GM23338 (cell line): ENCODE measurements around the gene EGF. TPM values are rescaled to one million over a fixed set of nuclear protein-coding genes. Genes with fewer than 3 reads are reported as not detected.

Source experiments
- ATAC-seq: fragments of 200-7000 bp; cut with Tn5 transposase; 3 replicates; pipeline ENCODE4 v1.9.1; 2020
- DNase-seq: peaks from one replicate; pipeline ENCODE4 v3.0.0-alpha.2; 2015; ENCODE audit warnings: low spot score
- H2AFZ ChIP-seq: fragments of 200-600 bp; sonication (generic); 2 replicates; pipeline ENCODE4 v1.8.0; 2016; ENCODE audit warnings: antibody characterized with exemption, mild to moderate bottlenecking, moderate library complexity
- H3F3A ChIP-seq: fragments of 200-600 bp; sonication (generic); replicated peaks from 2 replicates; pipeline ENCODE4 v1.8.0; 2017; ENCODE audit warnings: antibody characterized with exemption, mixed run types, low read depth
- H3K27ac ChIP-seq: fragments of 200-600 bp; sonication (generic); 2 replicates; pipeline ENCODE4 v1.6.1; 2016; ENCODE audit warnings: low read depth
- H3K27me3 ChIP-seq: fragments of 200-600 bp; sonication (generic); 2 replicates; pipeline ENCODE4 v1.8.0; 2016; ENCODE audit warnings: mild to moderate bottlenecking, mixed run types, moderate library complexity; ENCODE audit not compliant: insufficient read depth
- H3K36me3 ChIP-seq: fragments of 200-600 bp; sonication (generic); 2 replicates; pipeline ENCODE4 v1.8.0; 2016; ENCODE audit warnings: mild to moderate bottlenecking; ENCODE audit not compliant: insufficient read depth
- H3K4me1 ChIP-seq: fragments of 200-600 bp; sonication (generic); 2 replicates; pipeline ENCODE4 v1.8.0; 2016; ENCODE audit warnings: mild to moderate bottlenecking, moderate library complexity; ENCODE audit not compliant: insufficient read depth
- H3K4me2 ChIP-seq: fragments of 200-600 bp; sonication (generic); 2 replicates; pipeline ENCODE4 v1.7.1; 2017; ENCODE audit warnings: mixed run types
- H3K4me3 ChIP-seq: fragments of 200-600 bp; sonication (generic); 2 replicates; pipeline ENCODE4 v1.6.1; 2016; ENCODE audit warnings: mixed run types
- H3K79me2 ChIP-seq: fragments of 200-600 bp; sonication (generic); replicated peaks from 2 replicates; pipeline ENCODE4 v1.8.0; 2017; ENCODE audit warnings: mild to moderate bottlenecking; ENCODE audit not compliant: insufficient read depth
- H3K9me2 ChIP-seq: fragments of 200-600 bp; sonication (generic); 2 replicates; pipeline ENCODE4 v1.8.0; 2017; ENCODE audit not compliant: insufficient read depth
- H4K20me1 ChIP-seq: fragments of 200-600 bp; sonication (generic); replicated peaks from 2 replicates; pipeline ENCODE4 v1.8.0; 2017; ENCODE audit warnings: mild to moderate bottlenecking; ENCODE audit not compliant: insufficient read depth
- H3K27ac Mint-ChIP-seq: 2 replicates; pipeline ENCODE4 v1.8.0; 2020; ENCODE audit warnings: inconsistent platforms, mild to moderate bottlenecking, moderate library complexity, mixed read lengths
- H3K27me3 Mint-ChIP-seq: 3 replicates; pipeline ENCODE4 v1.8.0; 2022; ENCODE audit warnings: low read depth, mild to moderate bottlenecking, moderate library complexity, mixed read lengths, inconsistent platforms; ENCODE audit not compliant: insufficient read depth, poor library complexity
- H3K36me3 Mint-ChIP-seq: 3 replicates; pipeline ENCODE4 v1.8.0; 2021; ENCODE audit warnings: low read depth, mild to moderate bottlenecking, inconsistent platforms, moderate library complexity, mixed read lengths
- H3K4me1 Mint-ChIP-seq: 3 replicates; pipeline ENCODE4 v1.8.0; 2020; ENCODE audit warnings: mild to moderate bottlenecking, inconsistent platforms, mixed read lengths
- H3K4me3 Mint-ChIP-seq: 3 replicates; pipeline ENCODE4 v1.8.0; 2021; ENCODE audit warnings: moderate library complexity, mild to moderate bottlenecking, inconsistent platforms, mixed read lengths
- H3K9me3 Mint-ChIP-seq: 3 replicates; pipeline ENCODE4 v1.8.0; 2020; ENCODE audit warnings: moderate library complexity, mild to moderate bottlenecking, inconsistent platforms, mixed read lengths
- CREB1 ChIP-seq: fragments of 250-450 bp; sonication (Bioruptor Pico); IDR thresholded peaks from 2 replicates; pipeline ENCODE4 v1.5.0; 2020; ENCODE audit warnings: low read depth, mild to moderate bottlenecking, moderate library complexity
- ETS1 ChIP-seq: IDR thresholded peaks from 2 replicates; pipeline ENCODE4 v1.6.1; 2016; ENCODE audit warnings: antibody characterized with exemption
- EZH2 ChIP-seq: fragments of 200-600 bp; sonication (generic); IDR thresholded peaks from one replicate; pipeline ENCODE4 v1.8.0; 2017; ENCODE audit warnings: antibody characterized with exemption, mild to moderate bottlenecking, low read depth; ENCODE audit not compliant: unreplicated experiment
- EZH2phosphoT487 ChIP-seq: fragments of 200-600 bp; sonication (generic); IDR thresholded peaks from one replicate; pipeline ENCODE4 v1.8.1; 2018; ENCODE audit warnings: antibody characterized with exemption; ENCODE audit not compliant: unreplicated experiment
- JUNB ChIP-seq: IDR thresholded peaks from one replicate; pipeline ENCODE4 v1.6.1; 2016; ENCODE audit warnings: antibody characterized with exemption; ENCODE audit not compliant: unreplicated experiment
- NANOG ChIP-seq: IDR thresholded peaks from 2 replicates; pipeline ENCODE4 v1.6.1; 2016; ENCODE audit warnings: antibody characterized with exemption, borderline replicate concordance
- POLR2AphosphoS5 ChIP-seq: IDR thresholded peaks from 2 replicates; pipeline ENCODE4 v1.6.1; 2016; ENCODE audit warnings: antibody characterized with exemption, low read depth
- STAT1 ChIP-seq: IDR thresholded peaks from one replicate; pipeline ENCODE4 v1.6.1; 2016; ENCODE audit warnings: antibody characterized with exemption; ENCODE audit not compliant: unreplicated experiment
- polyA plus RNA-seq: library from polyadenylated mRNA; unstranded; fragments of >200 nt; fragmentation: Nextera tagmentation; extraction: Ambion mirVana; gene quantifications from 2 replicates; pipeline ENCODE4 v1.2.1, GENCODE V29; 2016
- total RNA-seq: library from RNA; depleted of rRNA; stranded (reverse); fragments of >200 nt; shearing (Covaris generic); gene quantifications from 2 replicates; pipeline ENCODE4 v1.2.3, GENCODE V29; 2014
- TF ChIP-seq, protein P1 (sequence below): fragments of 250-450 bp; sonication (Bioruptor Pico); IDR thresholded peaks from 2 replicates; pipeline ENCODE4 v1.5.0; 2020; ENCODE audit warnings: mild to moderate bottlenecking, moderate library complexity

Gene EGF
- total and polyA plus RNA-seq, 2 experiments from 2014 or later: 1.4 to 3.0 TPM

GRCh38 chr4:109877400-109877799, 35.3 kb upstream of the EGF start:
- Mint-ChIP-seq H3K27ac (no peak overlapping the region), H3K4me3 (no peak overlapping the region), H3K27me3 (peaks cover 4% of the 10 kb centered on the region), H3K4me1 (no peaks in the 10 kb centered on the region; the same call in 2 of the 3 replicates), H3K9me3 (no peaks in the 10 kb centered on the region; the same call in 2 of the 3 replicates), H3K36me3 (no peaks in the 10 kb centered on the region)
- Histone ChIP-seq H3K27ac (no peak overlapping the region), H3K4me1 (no peaks in the 10 kb centered on the region), H3K79me2 (no peaks in the 10 kb centered on the region), H3K4me2 (no peak overlapping the region), H3K9me2 (no peaks in the 10 kb centered on the region), H3K27me3 (no peaks in the 10 kb centered on the region), H4K20me1 (no peaks in the 10 kb centered on the region), H3K4me3 (no peak overlapping the region), H3K36me3 (no peaks in the 10 kb centered on the region), H3F3A (no peaks in the 10 kb centered on the region), H2AFZ (no peak overlapping the region; the same call in 1 of the 2 replicates)
- ATAC-seq: no peak
- TF ChIP-seq CREB1 (CRISPR knock-in tag): no peak
- TF ChIP-seq EZH2phosphoT487: no peak
- TF ChIP-seq EZH2: no peak
- no peak for TF ChIP-seq POLR2AphosphoS5
- TF ChIP-seq NANOG: no peak
- TF ChIP-seq, protein P1, sequence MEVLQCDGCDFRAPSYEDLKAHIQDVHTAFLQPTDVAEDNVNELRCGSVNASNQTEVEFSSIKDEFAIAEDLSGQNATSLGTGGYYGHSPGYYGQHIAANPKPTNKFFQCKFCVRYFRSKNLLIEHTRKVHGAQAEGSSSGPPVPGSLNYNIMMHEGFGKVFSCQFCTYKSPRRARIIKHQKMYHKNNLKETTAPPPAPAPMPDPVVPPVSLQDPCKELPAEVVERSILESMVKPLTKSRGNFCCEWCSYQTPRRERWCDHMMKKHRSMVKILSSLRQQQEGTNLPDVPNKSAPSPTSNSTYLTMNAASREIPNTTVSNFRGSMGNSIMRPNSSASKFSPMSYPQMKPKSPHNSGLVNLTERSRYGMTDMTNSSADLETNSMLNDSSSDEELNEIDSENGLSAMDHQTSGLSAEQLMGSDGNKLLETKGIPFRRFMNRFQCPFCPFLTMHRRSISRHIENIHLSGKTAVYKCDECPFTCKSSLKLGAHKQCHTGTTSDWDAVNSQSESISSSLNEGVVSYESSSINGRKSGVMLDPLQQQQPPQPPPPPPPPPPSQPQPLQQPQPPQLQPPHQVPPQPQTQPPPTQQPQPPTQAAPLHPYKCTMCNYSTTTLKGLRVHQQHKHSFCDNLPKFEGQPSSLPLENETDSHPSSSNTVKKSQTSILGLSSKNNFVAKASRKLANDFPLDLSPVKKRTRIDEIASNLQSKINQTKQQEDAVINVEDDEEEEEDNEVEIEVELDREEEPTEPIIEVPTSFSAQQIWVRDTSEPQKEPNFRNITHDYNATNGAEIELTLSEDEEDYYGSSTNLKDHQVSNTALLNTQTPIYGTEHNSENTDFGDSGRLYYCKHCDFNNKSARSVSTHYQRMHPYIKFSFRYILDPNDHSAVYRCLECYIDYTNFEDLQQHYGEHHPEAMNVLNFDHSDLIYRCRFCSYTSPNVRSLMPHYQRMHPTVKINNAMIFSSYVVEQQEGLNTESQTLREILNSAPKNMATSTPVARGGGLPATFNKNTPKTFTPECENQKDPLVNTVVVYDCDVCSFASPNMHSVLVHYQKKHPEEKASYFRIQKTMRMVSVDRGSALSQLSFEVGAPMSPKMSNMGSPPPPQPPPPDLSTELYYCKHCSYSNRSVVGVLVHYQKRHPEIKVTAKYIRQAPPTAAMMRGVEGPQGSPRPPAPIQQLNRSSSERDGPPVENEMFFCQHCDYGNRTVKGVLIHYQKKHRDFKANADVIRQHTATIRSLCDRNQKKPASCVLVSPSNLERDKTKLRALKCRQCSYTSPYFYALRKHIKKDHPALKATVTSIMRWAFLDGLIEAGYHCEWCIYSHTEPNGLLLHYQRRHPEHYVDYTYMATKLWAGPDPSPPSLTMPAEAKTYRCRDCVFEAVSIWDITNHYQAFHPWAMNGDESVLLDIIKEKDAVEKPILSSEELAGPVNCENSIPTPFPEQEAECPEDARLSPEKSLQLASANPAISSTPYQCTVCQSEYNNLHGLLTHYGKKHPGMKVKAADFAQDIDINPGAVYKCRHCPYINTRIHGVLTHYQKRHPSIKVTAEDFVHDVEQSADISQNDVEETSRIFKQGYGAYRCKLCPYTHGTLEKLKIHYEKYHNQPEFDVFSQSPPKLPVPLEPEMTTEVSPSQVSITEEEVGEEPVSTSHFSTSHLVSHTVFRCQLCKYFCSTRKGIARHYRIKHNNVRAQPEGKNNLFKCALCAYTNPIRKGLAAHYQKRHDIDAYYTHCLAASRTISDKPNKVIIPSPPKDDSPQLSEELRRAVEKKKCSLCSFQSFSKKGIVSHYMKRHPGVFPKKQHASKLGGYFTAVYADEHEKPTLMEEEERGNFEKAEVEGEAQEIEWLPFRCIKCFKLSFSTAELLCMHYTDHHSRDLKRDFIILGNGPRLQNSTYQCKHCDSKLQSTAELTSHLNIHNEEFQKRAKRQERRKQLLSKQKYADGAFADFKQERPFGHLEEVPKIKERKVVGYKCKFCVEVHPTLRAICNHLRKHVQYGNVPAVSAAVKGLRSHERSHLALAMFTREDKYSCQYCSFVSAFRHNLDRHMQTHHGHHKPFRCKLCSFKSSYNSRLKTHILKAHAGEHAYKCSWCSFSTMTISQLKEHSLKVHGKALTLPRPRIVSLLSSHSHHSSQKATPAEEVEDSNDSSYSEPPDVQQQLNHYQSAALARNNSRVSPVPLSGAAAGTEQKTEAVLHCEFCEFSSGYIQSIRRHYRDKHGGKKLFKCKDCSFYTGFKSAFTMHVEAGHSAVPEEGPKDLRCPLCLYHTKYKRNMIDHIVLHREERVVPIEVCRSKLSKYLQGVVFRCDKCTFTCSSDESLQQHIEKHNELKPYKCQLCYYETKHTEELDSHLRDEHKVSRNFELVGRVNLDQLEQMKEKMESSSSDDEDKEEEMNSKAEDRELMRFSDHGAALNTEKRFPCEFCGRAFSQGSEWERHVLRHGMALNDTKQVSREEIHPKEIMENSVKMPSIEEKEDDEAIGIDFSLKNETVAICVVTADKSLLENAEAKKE (CRISPR knock-in tag): no peak
- TF ChIP-seq JUNB: no peak
- no peak for TF ChIP-seq ETS1
- TF ChIP-seq STAT1: no peak
- DNase-seq: no peak
